NCI-H1694 (cell line): ENCODE measurements around the gene CYP46A1.
"Not testable (repeated sequence)": the region's sequence is repeated elsewhere in the genome, so short reads cannot be mapped to it uniquely, and the experiment has no call there.

Experiments used
- DNase-seq: peaks from one replicate; lab custom pipeline; 2025; lab: John Stamatoyannopoulos, UW

The CYP46A1 gene

GRCh38 chr14:99657645-99658155 lies 26.4 kb upstream of the CYP46A1 start:
- no peak for DNase-seq

- no peak for DNase-seq
Observed at GRCh38 chr14:99658218-99658845, 25.8 kb upstream of the CYP46A1 start.

GRCh38 chr14:99659333-99659741 lies 24.8 kb upstream of the CYP46A1 start:
- DNase-seq = no peak

- DNase-seq = no peak
Observed at GRCh38 chr14:99660006-99660566, 24.0 kb upstream of the CYP46A1 start.

GRCh38 chr14:99660794-99661193 lies 23.3 kb upstream of the CYP46A1 start:
- DNase-seq = no peak

GRCh38 chr14:99661206-99661605 lies 22.9 kb upstream of the CYP46A1 start:
- DNase-seq = not testable (repeated sequence)

- no peak for DNase-seq
Observed at GRCh38 chr14:99662846-99663245, 21.3 kb upstream of the CYP46A1 start.

GRCh38 chr14:99663386-99664057 lies 20.6 kb upstream of the CYP46A1 start:
- no peak for DNase-seq

- DNase-seq = no peak
Observed at GRCh38 chr14:99664058-99664936, 19.8 kb upstream of the CYP46A1 start.

- DNase-seq = no peak
Observed at GRCh38 chr14:99664937-99665273, 19.2 kb upstream of the CYP46A1 start.

- DNase-seq = no peak
Observed at GRCh38 chr14:99666533-99666932, 17.6 kb upstream of the CYP46A1 start.

- DNase-seq = no peak
Observed at GRCh38 chr14:99667045-99667444, 17.1 kb upstream of the CYP46A1 start.

- no peak for DNase-seq
Observed at GRCh38 chr14:99667821-99668220, 16.3 kb upstream of the CYP46A1 start.

- no peak for DNase-seq
Observed at GRCh38 chr14:99668307-99669295, 15.5 kb upstream of the CYP46A1 start.

- DNase-seq = no peak
Observed at GRCh38 chr14:99670361-99671234, 13.5 kb upstream of the CYP46A1 start.

GRCh38 chr14:99671235-99672224 lies 12.6 kb upstream of the CYP46A1 start:
- DNase-seq = no peak

- DNase-seq = no peak
Observed at GRCh38 chr14:99672506-99673304, 11.4 kb upstream of the CYP46A1 start.
